B cell (primary cell): ENCODE results near the gene SELENOH. TPM values are rescaled to one million over a fixed set of nuclear protein-coding genes. Genes with fewer than 3 reads are reported as not detected.

Experiments
- polyA plus RNA-seq: library from polyadenylated mRNA; depleted of rRNA; stranded (reverse); fragments of >200 nt; gene quantifications from 2 replicates; pipeline ENCODE4 v1.2.3, GENCODE V29; 2012
- small RNA-seq: library from RNA; depleted of rRNA; stranded (forward); fragments of <200 nt; gene quantifications from one replicate; pipeline ENCODE3, GENCODE V24; 2012; ENCODE audit warnings: low replicate concordance, low read depth; ENCODE audit not compliant: insufficient read length
- total RNA-seq, 2 donors: library from RNA; stranded (reverse); fragments of 120-200 nt in 1 of 2; gene quantifications; 1 replicate in 1 of 2; 2 replicates in 1 of 2; pipeline versions ENCODE4 v1.2.3 to v1.2.4, GENCODE V29; 2013 to 2022

SELENOH gene
- total and polyA plus RNA-seq, 2 donors (not counting 1 experiment from before 2014, with no cell fraction given), result 147 to 196 TPM

Small RNA genes within 50 kb of the gene (small RNA-seq; reads per million reads assigned to genes)
- not detected for gene AP001931.1
- gene TMX2-CTNND1, result not detected

Other genes starting within 250 kb of the SELENOH start
- gene SLC43A1, start 225.8 kb upstream of the SELENOH start, total RNA-seq, result 3.7 and 5.9 TPM in 2 replicates
- 4.8 and 6.4 TPM in 2 replicates for gene SLC43A1, start 225.8 kb upstream of the SELENOH start, polyA plus RNA-seq
- 39.6 and 39.8 TPM in 2 replicates for gene TIMM10, start 210.7 kb upstream of the SELENOH start, total RNA-seq
- 21.6 and 36.5 TPM in 2 replicates for gene TIMM10, start 210.7 kb upstream of the SELENOH start, polyA plus RNA-seq
- not detected in 2 replicates for gene SMTNL1, start 203.9 kb upstream of the SELENOH start, total RNA-seq
- not detected in 2 replicates for gene SMTNL1, start 203.9 kb upstream of the SELENOH start, polyA plus RNA-seq
- 66.3 and 70.7 TPM in 2 replicates for gene UBE2L6, start 173.8 kb upstream of the SELENOH start, total RNA-seq
- 45.6 and 63.5 TPM in 2 replicates for gene UBE2L6, start 173.8 kb upstream of the SELENOH start, polyA plus RNA-seq
- not detected in 2 replicates for gene SERPING1, start 143.8 kb upstream of the SELENOH start, total RNA-seq
- not detected in 2 replicates for gene SERPING1, start 143.8 kb upstream of the SELENOH start, polyA plus RNA-seq
- gene YPEL4, start 91.6 kb upstream of the SELENOH start, total RNA-seq, result 1.1 and 1.9 TPM in 2 replicates
- 0.03 and 0.19 TPM in 2 replicates for gene YPEL4, start 91.6 kb upstream of the SELENOH start, polyA plus RNA-seq
- 15.5 and 15.8 TPM in 2 replicates for gene CLP1, start 83.7 kb upstream of the SELENOH start, total RNA-seq
- 6.0 and 9.5 TPM in 2 replicates for gene CLP1, start 83.7 kb upstream of the SELENOH start, polyA plus RNA-seq
- gene ZDHHC5, start 73.4 kb upstream of the SELENOH start, total RNA-seq, result 53.8 and 56.2 TPM in 2 replicates
- gene ZDHHC5, start 73.4 kb upstream of the SELENOH start, polyA plus RNA-seq, result 31.5 and 33.7 TPM in 2 replicates
- gene MED19, start 29.3 kb upstream of the SELENOH start, total RNA-seq, result 13.7 and 15.0 TPM in 2 replicates
- gene MED19, start 29.3 kb upstream of the SELENOH start, polyA plus RNA-seq, result 9.3 and 10.1 TPM in 2 replicates
- gene TMX2, start 28.9 kb upstream of the SELENOH start, total RNA-seq, result 58.8 and 60.2 TPM in 2 replicates
- gene TMX2, start 28.9 kb upstream of the SELENOH start, polyA plus RNA-seq, result 29.5 and 40.3 TPM in 2 replicates
- not detected in 2 replicates for gene BTBD18, start 10.3 kb downstream of the SELENOH start, total RNA-seq
- gene BTBD18, start 10.3 kb downstream of the SELENOH start, polyA plus RNA-seq, result 0.04 TPM in 1 of 2 replicates, not detected in the other
- 54.4 and 59.2 TPM in 2 replicates for gene CTNND1, start 20.3 kb downstream of the SELENOH start, total RNA-seq
- 12.1 and 25.7 TPM in 2 replicates for gene CTNND1, start 20.3 kb downstream of the SELENOH start, polyA plus RNA-seq